ENCODE data around the gene GART. TPM values are rescaled to one million over a fixed set of nuclear protein-coding genes. Genes with fewer than 3 reads are reported as not detected.

Gene GART
- polyA plus RNA-seq, 2 of the 4 experiments (the other 2 are of a cell fraction), result 42.3 to 70.2 TPM

GRCh38 chr21:33487996-33488395 lies 53.9 kb downstream of the GART start:
- no peak for ATAC-seq
- H3K4me2 ChIP-seq, result no peak overlapping the region
- no peak for TF ChIP-seq KDM5A (IDR thresholded peaks at IDR 0.05)
- no peak for TF ChIP-seq RNF2 (IDR thresholded peaks at IDR 0.05; ENCODE audit: borderline replicate concordance, low read depth)
- no peak for TF ChIP-seq SREBF2 (IDR thresholded peaks at IDR 0.05)
- TF ChIP-seq HOXA7 (CRISPR knock-in tag; IDR thresholded peaks at IDR 0.05), result no peak
- no peak for TF ChIP-seq MAX (IDR thresholded peaks at IDR 0.05)
- TF ChIP-seq GATA3 (IDR thresholded peaks at IDR 0.05; ENCODE audit: borderline replicate concordance), result no peak
- TF ChIP-seq BCL3 (IDR thresholded peaks at IDR 0.05), result no peak
- no peak for TF ChIP-seq RCOR1 (IDR thresholded peaks at IDR 0.05; ENCODE audit: low read depth, low read length)
- no peak for TF ChIP-seq PBX3 (IDR thresholded peaks at IDR 0.05)
- no peak for TF ChIP-seq MYC (IDR thresholded peaks at IDR 0.05; ENCODE audit: borderline replicate concordance, low read length)
- TF ChIP-seq PHF8 (IDR thresholded peaks at IDR 0.05; ENCODE audit: borderline replicate concordance, low read depth), result no peak
- TF ChIP-seq CBX2 (IDR thresholded peaks at IDR 0.05; ENCODE audit: borderline replicate concordance, low read depth), result no peak
- no peak for TF ChIP-seq ATOH8 (CRISPR knock-in tag; IDR thresholded peaks at IDR 0.05; ENCODE audit: low read depth)
- no peak for TF ChIP-seq EHMT2 (IDR thresholded peaks at IDR 0.05; ENCODE audit: low read depth)
- no peak for TF ChIP-seq USF2 (IDR thresholded peaks at IDR 0.05)
- no peak for TF ChIP-seq CBX8 (IDR thresholded peaks at IDR 0.05)
- no peak for FAIRE-seq
- H3K4me3 ChIP-seq, result no peak overlapping the region
- H3K9me3 ChIP-seq, result no peaks in the 10 kb centered on the region
- CTCF ChIA-PET, result no interaction called here
- peaks cover 4% of the 10 kb centered on the region; the same call in 1 of the 3 replicates for H3K4me1 ChIP-seq
- WGBS (ENCODE audit: missing lambda C conversion rate), result 78% methylated on average over 5 of the region's 5 CpGs
- POLR2A ChIA-PET, result no interaction called here
- DNase-seq (ENCODE audit: low read depth in 1 of 2, low spot score in 1 of 2), result no peak
- no peak overlapping the region for H3K27ac ChIP-seq

GRCh38 chr21:33481314-33481943 lies 60.5 kb downstream of the GART start:
- Histone ChIP-seq H3K4me2 (no peak overlapping the region), H3K4me1 (peaks cover 5% of the 10 kb centered on the region; the same call in 1 of the 3 replicates), H3K27ac (no peak overlapping the region), H3K4me3 (no peak overlapping the region), H3K9me3 (no peaks in the 10 kb centered on the region)
- POLR2A ChIA-PET, result no interaction called here
- 72% methylated on average over 7 of the region's 9 CpGs for WGBS (ENCODE audit: missing lambda C conversion rate)
- FAIRE-seq, result no peak
- no peak for DNase-seq (ENCODE audit: low read depth in 1 of 2, low spot score in 1 of 2)
- ATAC-seq, result no peak
- CTCF ChIA-PET, result interaction anchor here (0.6 to 3.2 kb wide), 2 partner anchors 10 to 1077 kb away, joined by 3 to 11 read pairs; partner anchors contain the start of gene DNAJC28
- no peak for TF ChIP-seq NFE2L2 (conservative IDR thresholded peaks at IDR 0.05; ENCODE audit: low read length)
- TF ChIP-seq CTCF (IDR thresholded peaks at IDR 0.05), result no peak
- no peak for TF ChIP-seq EHF (CRISPR knock-in tag; IDR thresholded peaks at IDR 0.05)
- no peak for TF ChIP-seq HOXA7 (CRISPR knock-in tag; IDR thresholded peaks at IDR 0.05)
- no peak for TF ChIP-seq TFCP2L1 (CRISPR knock-in tag; IDR thresholded peaks at IDR 0.05)
- TF ChIP-seq PHF8 (IDR thresholded peaks at IDR 0.05; ENCODE audit: borderline replicate concordance, low read depth), result no peak
- no peak for TF ChIP-seq RARB (CRISPR knock-in tag; IDR thresholded peaks at IDR 0.05)
- no peak for TF ChIP-seq REST (IDR thresholded peaks at IDR 0.05)
- TF ChIP-seq CHD2 (IDR thresholded peaks at IDR 0.05; ENCODE audit: low read length, partially characterized antibody), result no peak
- no peak for TF ChIP-seq HMGXB4 (CRISPR knock-in tag; IDR thresholded peaks at IDR 0.05; ENCODE audit: borderline replicate concordance)
- TF ChIP-seq SMC3 (IDR thresholded peaks at IDR 0.05), result no peak

Measured in A549 (cell line).